CD14-positive monocyte (primary cell): Measurements from ENCODE around the gene SPON1. TPM values are rescaled to one million over a fixed set of nuclear protein-coding genes. Genes with fewer than 3 reads are reported as not detected.
A peak's percentile ranks its signal among the peaks of the same experiment; 100 is the strongest.

Experiments used
- DNase-seq, 3 donors: peaks; one replicate each; pipeline ENCODE4 v3.0.0-alpha.2; 2011 to 2022
- H2AFZ ChIP-seq: 2 replicates; pipeline ENCODE4 v1.6.0; 2012; ENCODE audit warnings: mild to moderate bottlenecking, low read depth, low read length, inconsistent platforms; ENCODE audit not compliant: insufficient read depth, poor library complexity, severe bottlenecking
- H3K27ac ChIP-seq, 2 donors: 1 replicate in 1 of 2; 2 replicates in 1 of 2; pipeline ENCODE4 v1.5.1; 2012 to 2013; ENCODE audit warnings: low read length in 2 of 2, control low read depth in 1 of 2, inconsistent platforms in 1 of 2, low read depth in 1 of 2, mild to moderate bottlenecking in 1 of 2
- H3K27me3 ChIP-seq, 2 donors: one replicate each; pipeline versions ENCODE4 v1.6.0 to v1.6.1; 2011 to 2013; ENCODE audit warnings: low read length in 2 of 2; ENCODE audit not compliant: control insufficient read depth in 2 of 2, insufficient read depth in 2 of 2
- H3K36me3 ChIP-seq, 2 donors: replicated peaks in 1 of 2; 1 replicate in 1 of 2; 2 replicates in 1 of 2; pipeline versions ENCODE4 v1.5.1 to v1.6.1; 2012 to 2013; ENCODE audit warnings: low read length in 2 of 2, control low read depth in 1 of 2, inconsistent platforms in 1 of 2, mild to moderate bottlenecking in 1 of 2; ENCODE audit not compliant: insufficient read depth in 2 of 2, control insufficient read depth in 1 of 2
- H3K4me1 ChIP-seq, 2 donors: 1 replicate in 1 of 2; 2 replicates in 1 of 2; pipeline versions ENCODE4 v1.5.1 to v1.6.1; 2012 to 2013; ENCODE audit warnings: low read length in 2 of 2, control low read depth in 1 of 2, inconsistent platforms in 1 of 2, mild to moderate bottlenecking in 1 of 2, moderate library complexity in 1 of 2; ENCODE audit not compliant: insufficient read depth in 2 of 2, control insufficient read depth in 1 of 2
- H3K4me2 ChIP-seq: replicated peaks from 2 replicates; pipeline ENCODE3; 2012; ENCODE audit warnings: low read length, moderate library complexity, mild to moderate bottlenecking; ENCODE audit not compliant: poor library complexity, severe bottlenecking; ENCODE audit errors: extremely low read depth
- H3K4me3 ChIP-seq, 3 experiments: fragments of 200-600 bp in 1 of 3; sonication (generic) in 1 of 3; replicated peaks in 1 of 3; 1 replicate in 2 of 3; 2 replicates in 1 of 3; pipeline ENCODE4 v1.5.1; 2011 to 2013; ENCODE audit warnings: low read length in 3 of 3, mild to moderate bottlenecking in 3 of 3, control low read depth in 2 of 3, low read depth in 2 of 3, inconsistent platforms in 1 of 3, moderate library complexity in 1 of 3
- H3K79me2 ChIP-seq: 2 replicates; pipeline ENCODE4 v1.6.0; 2012; ENCODE audit warnings: mild to moderate bottlenecking, control low read depth, inconsistent platforms, low read length, moderate library complexity; ENCODE audit not compliant: insufficient read depth
- H3K9ac ChIP-seq: 2 replicates; pipeline ENCODE4 v1.6.0; 2017; ENCODE audit warnings: low read length, mild to moderate bottlenecking; ENCODE audit not compliant: insufficient read depth, poor library complexity, severe bottlenecking
- H3K9me3 ChIP-seq, 2 donors: replicated peaks in 1 of 2; 1 replicate in 1 of 2; 2 replicates in 1 of 2; pipeline versions ENCODE4 v1.5.1 to v1.6.1; 2012 to 2013; ENCODE audit warnings: low read length in 2 of 2, control low read depth in 1 of 2; ENCODE audit not compliant: control insufficient read depth in 1 of 2, insufficient read depth in 1 of 2
- H4K20me1 ChIP-seq: 2 replicates; pipeline ENCODE4 v1.6.0; 2012; ENCODE audit warnings: mild to moderate bottlenecking, low read length, control low read depth, moderate library complexity; ENCODE audit not compliant: insufficient read depth
- H3K27ac Mint-ChIP-seq, 7 donors: one replicate each; pipeline ENCODE4 v1.8.0; 2020; ENCODE audit warnings: mild to moderate bottlenecking in 7 of 7, mixed read lengths in 7 of 7, moderate library complexity in 6 of 7, inconsistent platforms in 2 of 7
- H3K27me3 Mint-ChIP-seq, 3 donors: one replicate each; pipeline ENCODE4 v1.8.0; 2021 to 2022; ENCODE audit warnings: low read depth in 3 of 3, mild to moderate bottlenecking in 3 of 3, mixed read lengths in 3 of 3, moderate library complexity in 3 of 3, inconsistent platforms in 1 of 3
- H3K36me3 Mint-ChIP-seq, 2 donors: one replicate each; pipeline ENCODE4 v1.8.0; 2020; ENCODE audit warnings: mixed read lengths in 2 of 2, inconsistent platforms in 1 of 2, mild to moderate bottlenecking in 1 of 2
- H3K4me1 Mint-ChIP-seq: one replicate; pipeline ENCODE4 v1.8.0; 2020; ENCODE audit warnings: mild to moderate bottlenecking, mixed read lengths
- H3K4me3 Mint-ChIP-seq, 2 donors: one replicate each; pipeline ENCODE4 v1.8.0; 2020; ENCODE audit warnings: mild to moderate bottlenecking in 2 of 2, mixed read lengths in 2 of 2, moderate library complexity in 1 of 2
- H3K9me3 Mint-ChIP-seq, 7 donors: one replicate each; pipeline ENCODE4 v1.8.0; 2020 to 2022; ENCODE audit warnings: mixed read lengths in 7 of 7, mild to moderate bottlenecking in 6 of 7, moderate library complexity in 6 of 7, inconsistent platforms in 2 of 7
- WGBS: methylation state at CpG from one replicate; pipeline ENCODE4 v1.1.5; 2013; ENCODE audit warnings: missing lambda C conversion rate; ENCODE audit not compliant: insufficient coverage; 5-methylcytosine and 5-hydroxymethylcytosine counted together
- intact Hi-C, 2 donors: fragments of 100-400 bp; cut with micrococcal nuclease; formaldehyde crosslinking; loops; one replicate each; pipeline versions ENCODE4 v1.15.0 to v1.15.1; 2023
- polyA plus RNA-seq, 3 donors: library from polyadenylated mRNA; depleted of rRNA in 1 of 3; unstranded in 2 of 3; stranded (reverse) in 1 of 3; fragments of 300-500 nt in 2 of 3; fragments of >200 nt in 1 of 3; fragmentation: Illumina TruSeq in 2 of 3; gene quantifications; 1 replicate in 2 of 3; 2 replicates in 1 of 3; pipeline ENCODE4 v1.2.3, GENCODE V29; 2012 to 2021
- TF ChIP-seq, protein P1 (sequence below): fragments of 200-600 bp; IDR thresholded peaks from one replicate; pipeline ENCODE4 v1.8.0; 2022; ENCODE audit warnings: antibody characterized with exemption, mild to moderate bottlenecking

The SPON1 gene
- polyA plus RNA-seq, 3 donors = not detected

DNA sequence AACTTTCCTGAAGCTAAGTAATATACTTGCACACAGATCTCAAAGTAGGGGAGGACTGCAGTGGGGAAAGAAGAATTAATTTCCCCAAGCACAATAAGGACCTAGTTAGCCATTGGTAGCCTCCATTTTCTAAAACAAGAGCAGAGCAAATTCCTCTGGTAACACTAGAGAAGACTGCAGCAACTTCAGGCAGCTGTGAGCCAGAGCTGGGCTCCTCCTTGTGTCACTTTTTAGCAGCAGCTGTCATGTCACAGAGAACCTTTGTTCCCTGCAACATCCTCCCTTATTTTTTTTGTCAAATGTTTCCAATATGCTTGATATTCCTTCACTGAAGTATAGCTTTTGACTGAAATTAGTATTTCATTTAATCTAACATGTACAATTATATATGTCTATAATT is 342.1 kb downstream of the SPON1 start:
- Histone ChIP-seq H2AFZ (no peak overlapping the region), H3K36me3 (no peaks in the 10 kb centered on the region), H3K4me2 (no peak overlapping the region), H4K20me1 (no peaks in the 10 kb centered on the region), H3K27ac (no peak overlapping the region), H3K27me3 (no peaks in the 10 kb centered on the region), H3K79me2 (no peaks in the 10 kb centered on the region), H3K4me1 (peaks cover 6% of the 10 kb centered on the region in 2 donors), H3K4me3 (no peak overlapping the region), H3K9me3 (no peaks in the 10 kb centered on the region), H3K9ac (no peak overlapping the region)
- Mint-ChIP-seq H3K9me3 (no peaks in the 10 kb centered on the region), H3K4me1 (no peaks in the 10 kb centered on the region), H3K27ac (no peak overlapping the region), H3K27me3 (peaks cover 1 to 2% (median 2%) of the 10 kb centered on the region in 3 donors), H3K4me3 (no peak overlapping the region), H3K36me3 (no peaks in the 10 kb centered on the region)
- no peak for DNase-seq
- TF ChIP-seq, protein P1, sequence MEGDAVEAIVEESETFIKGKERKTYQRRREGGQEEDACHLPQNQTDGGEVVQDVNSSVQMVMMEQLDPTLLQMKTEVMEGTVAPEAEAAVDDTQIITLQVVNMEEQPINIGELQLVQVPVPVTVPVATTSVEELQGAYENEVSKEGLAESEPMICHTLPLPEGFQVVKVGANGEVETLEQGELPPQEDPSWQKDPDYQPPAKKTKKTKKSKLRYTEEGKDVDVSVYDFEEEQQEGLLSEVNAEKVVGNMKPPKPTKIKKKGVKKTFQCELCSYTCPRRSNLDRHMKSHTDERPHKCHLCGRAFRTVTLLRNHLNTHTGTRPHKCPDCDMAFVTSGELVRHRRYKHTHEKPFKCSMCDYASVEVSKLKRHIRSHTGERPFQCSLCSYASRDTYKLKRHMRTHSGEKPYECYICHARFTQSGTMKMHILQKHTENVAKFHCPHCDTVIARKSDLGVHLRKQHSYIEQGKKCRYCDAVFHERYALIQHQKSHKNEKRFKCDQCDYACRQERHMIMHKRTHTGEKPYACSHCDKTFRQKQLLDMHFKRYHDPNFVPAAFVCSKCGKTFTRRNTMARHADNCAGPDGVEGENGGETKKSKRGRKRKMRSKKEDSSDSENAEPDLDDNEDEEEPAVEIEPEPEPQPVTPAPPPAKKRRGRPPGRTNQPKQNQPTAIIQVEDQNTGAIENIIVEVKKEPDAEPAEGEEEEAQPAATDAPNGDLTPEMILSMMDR = no peak
- intact Hi-C loops = no loop called here

DNA sequence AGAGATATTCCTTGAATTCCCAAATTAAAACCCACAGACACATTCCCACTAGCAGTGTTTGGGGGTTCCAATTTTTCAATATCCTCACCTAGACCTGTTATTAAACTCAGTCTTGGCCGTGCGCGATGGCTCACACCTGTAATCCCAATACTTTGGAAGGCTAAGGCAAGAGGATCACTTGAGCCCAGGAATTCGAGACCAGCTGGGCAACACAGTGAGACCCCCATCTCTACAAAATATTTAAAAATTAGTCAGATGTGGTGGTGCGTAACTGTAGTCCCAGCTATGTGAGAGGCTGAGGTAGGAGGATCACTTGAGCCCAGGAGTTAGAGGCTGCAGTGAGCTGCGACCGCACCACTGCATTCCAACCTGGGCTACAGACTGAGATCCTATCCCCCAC is 343.1 kb downstream of the SPON1 start:
- Mint-ChIP-seq H3K9me3 (no peaks in the 10 kb centered on the region), H3K4me3 (peak overlapping the region in 1 of 2 donors; percentile 3), H3K36me3 (no peaks in the 10 kb centered on the region), H3K27me3 (peaks cover 1 to 2% (median 2%) of the 10 kb centered on the region in 3 donors), H3K4me1 (no peaks in the 10 kb centered on the region), H3K27ac (no peak overlapping the region)
- Histone ChIP-seq H3K4me2 (no peak overlapping the region), H4K20me1 (no peaks in the 10 kb centered on the region), H3K79me2 (no peaks in the 10 kb centered on the region), H3K9me3 (no peaks in the 10 kb centered on the region), H3K27ac (no peak overlapping the region), H3K9ac (no peak overlapping the region), H3K4me1 (peaks cover 3% of the 10 kb centered on the region in 2 donors), H3K27me3 (no peaks in the 10 kb centered on the region), H3K36me3 (no peaks in the 10 kb centered on the region), H2AFZ (no peak overlapping the region), H3K4me3 (no peak overlapping the region)
- intact Hi-C loops = no loop called here
- 100% methylated on average over 2 of the region's 7 CpGs for WGBS
- no peak for DNase-seq
- TF ChIP-seq, protein P1 = no peak
